H9 (cell line): ENCODE results near the gene VAMP3. TPM values are rescaled to one million over a fixed set of nuclear protein-coding genes. Genes with fewer than 3 reads are reported as not detected.

Experiments used
- DNase-seq: peaks from one replicate; pipeline ENCODE4 v3.0.0-alpha.2; 2017
- H2AFZ ChIP-seq: one replicate; pipeline ENCODE4 v1.6.1; 2013; ENCODE audit warnings: mild to moderate bottlenecking, low read length, control low read depth, moderate library complexity
- H2AK5ac ChIP-seq: 2 replicates; pipeline ENCODE4 v1.6.1; 2013; ENCODE audit warnings: low read length, control low read depth, mixed read lengths; ENCODE audit not compliant: insufficient read length
- H2BK120ac ChIP-seq: one replicate; pipeline ENCODE4 v1.6.1; 2013; ENCODE audit warnings: low read depth, mild to moderate bottlenecking, low read length, control low read depth, inconsistent platforms; ENCODE audit not compliant: poor library complexity, severe bottlenecking
- H2BK12ac ChIP-seq: 2 replicates; pipeline ENCODE4 v1.6.1; 2013; ENCODE audit warnings: low read length, control low read depth, mixed read lengths, low read depth; ENCODE audit not compliant: insufficient read length
- H2BK15ac ChIP-seq: 2 replicates; pipeline ENCODE4 v1.6.1; 2013; ENCODE audit warnings: low read depth, low read length, control low read depth
- H2BK20ac ChIP-seq: one replicate; pipeline ENCODE4 v1.6.1; 2013; ENCODE audit warnings: low read depth, mild to moderate bottlenecking, low read length, control low read depth, inconsistent platforms; ENCODE audit not compliant: poor library complexity, severe bottlenecking
- H2BK5ac ChIP-seq: 2 replicates; pipeline ENCODE4 v1.6.1; 2013; ENCODE audit warnings: low read length, control low read depth, mixed read lengths; ENCODE audit not compliant: insufficient read length
- H3K14ac ChIP-seq: 2 replicates; pipeline ENCODE4 v1.6.1; 2013; ENCODE audit warnings: low read length, control low read depth; ENCODE audit not compliant: insufficient read depth
- H3K18ac ChIP-seq: 2 replicates; pipeline ENCODE4 v1.6.1; 2013; ENCODE audit warnings: low read depth, mild to moderate bottlenecking, mixed read lengths, low read length, control low read depth; ENCODE audit not compliant: insufficient read length
- H3K23ac ChIP-seq: 2 replicates; pipeline ENCODE4 v1.6.1; 2013; ENCODE audit warnings: low read length, control low read depth, mixed read lengths, low read depth; ENCODE audit not compliant: insufficient read length
- H3K23me2 ChIP-seq: 2 replicates; pipeline ENCODE4 v1.6.1; 2013; ENCODE audit warnings: low read depth, mild to moderate bottlenecking, mixed read lengths, low read length, control low read depth; ENCODE audit not compliant: insufficient read length, poor library complexity, severe bottlenecking
- H3K27ac ChIP-seq: 2 replicates; pipeline ENCODE4 v1.5.1; 2013; ENCODE audit warnings: low read length, control low read depth, mixed read lengths, low read depth; ENCODE audit not compliant: insufficient read length
- H3K27me3 ChIP-seq: 2 replicates; pipeline ENCODE4 v1.6.1; 2013; ENCODE audit warnings: low read length, control low read depth, inconsistent platforms; ENCODE audit not compliant: insufficient read depth
- H3K4ac ChIP-seq: 2 replicates; pipeline ENCODE4 v1.6.1; 2013; ENCODE audit warnings: low read depth, mild to moderate bottlenecking, control low read depth, inconsistent platforms, low read length, moderate library complexity
- H3K4me1 ChIP-seq: 2 replicates; pipeline ENCODE4 v1.6.1; 2013; ENCODE audit warnings: low read length, control low read depth, inconsistent platforms; ENCODE audit not compliant: insufficient read depth
- H3K4me2 ChIP-seq: 2 replicates; pipeline ENCODE4 v1.6.1; 2013; ENCODE audit warnings: low read length, control low read depth, mixed read lengths; ENCODE audit not compliant: insufficient read length, insufficient read depth
- H3K56ac ChIP-seq: 2 replicates; pipeline ENCODE4 v1.6.1; 2013; ENCODE audit warnings: low read depth, mild to moderate bottlenecking, mixed read lengths, low read length, control low read depth; ENCODE audit not compliant: insufficient read length
- H3K79me1 ChIP-seq: 2 replicates; pipeline ENCODE4 v1.6.1; 2013; ENCODE audit warnings: low read depth, mild to moderate bottlenecking, moderate library complexity, low read length, control low read depth, inconsistent platforms; ENCODE audit not compliant: insufficient read depth, poor library complexity, severe bottlenecking
- H3K79me2 ChIP-seq: 2 replicates; pipeline ENCODE4 v1.6.1; 2013; ENCODE audit warnings: low read length, control low read depth, inconsistent platforms; ENCODE audit not compliant: insufficient read depth
- H3K9ac ChIP-seq: 2 replicates; pipeline ENCODE4 v1.6.1; 2013; ENCODE audit warnings: low read length, control low read depth, mixed read lengths; ENCODE audit not compliant: insufficient read length; ENCODE audit errors: extremely low read depth
- H3K9me3 ChIP-seq: one replicate; pipeline ENCODE4 v1.6.1; 2013; ENCODE audit warnings: low read depth, low read length, inconsistent platforms; ENCODE audit not compliant: control insufficient read depth
- H3T11ph ChIP-seq: one replicate; pipeline ENCODE4 v1.6.1; 2013; ENCODE audit warnings: mild to moderate bottlenecking, low read length, control low read depth, inconsistent platforms
- H4K20me1 ChIP-seq: one replicate; pipeline ENCODE4 v1.6.1; 2013; ENCODE audit not compliant: control insufficient read depth, insufficient read length, insufficient read depth
- H4K5ac ChIP-seq: 2 replicates; pipeline ENCODE4 v1.6.1; 2013; ENCODE audit warnings: low read depth, mild to moderate bottlenecking, mixed read lengths, low read length, control low read depth; ENCODE audit not compliant: insufficient read length
- H4K8ac ChIP-seq: replicated peaks from 2 replicates; pipeline ENCODE4 v1.6.1; 2013; ENCODE audit warnings: low read length, control low read depth, mixed read lengths, low read depth; ENCODE audit not compliant: insufficient read length
- H4K91ac ChIP-seq: 2 replicates; pipeline ENCODE4 v1.6.1; 2013; ENCODE audit warnings: low read depth, mild to moderate bottlenecking, moderate library complexity, mixed read lengths, low read length, control low read depth; ENCODE audit not compliant: insufficient read length
- H3K27ac Mint-ChIP-seq, 3 experiments: 2 replicates in 2 of 3; 3 replicates in 1 of 3; pipeline ENCODE4 v1.8.0; 2020 to 2021; ENCODE audit warnings: mixed read lengths in 3 of 3, mild to moderate bottlenecking in 1 of 3, moderate library complexity in 1 of 3
- H3K27me3 Mint-ChIP-seq: 2 replicates; pipeline ENCODE4 v1.8.0; 2021; ENCODE audit warnings: low read depth, mild to moderate bottlenecking, moderate library complexity, mixed read lengths
- H3K36me3 Mint-ChIP-seq, 3 experiments: 2 replicates in 2 of 3; 3 replicates in 1 of 3; pipeline ENCODE4 v1.8.0; 2020 to 2021; ENCODE audit warnings: low read depth in 3 of 3, mixed read lengths in 3 of 3; ENCODE audit not compliant: insufficient read depth in 1 of 3
- H3K4me1 Mint-ChIP-seq, 2 experiments: 2 replicates each; pipeline ENCODE4 v1.8.0; 2020; ENCODE audit warnings: mixed read lengths in 2 of 2
- H3K4me3 Mint-ChIP-seq, 2 experiments: 2 replicates in 1 of 2; 3 replicates in 1 of 2; pipeline ENCODE4 v1.8.0; 2020 to 2021; ENCODE audit warnings: mild to moderate bottlenecking in 2 of 2, mixed read lengths in 2 of 2, moderate library complexity in 1 of 2
- H3K9me3 Mint-ChIP-seq, 2 experiments: 2 replicates in 1 of 2; 3 replicates in 1 of 2; pipeline ENCODE4 v1.8.0; 2020; ENCODE audit warnings: mild to moderate bottlenecking in 2 of 2, mixed read lengths in 2 of 2, moderate library complexity in 1 of 2
- CTCF ChIP-seq: fragments of 200-600 bp; sonication (generic); conservative IDR thresholded peaks from 3 replicates; pipeline ENCODE4 v1.8.0; 2021; ENCODE audit warnings: antibody characterized with exemption, mild to moderate bottlenecking
- WGBS: extraction: QIAGEN DNeasy Blood & Tissue Kit; methylation state at CpG from one replicate; pipeline ENCODE4 v1.1.7; 2013; ENCODE audit warnings: missing lambda C conversion rate, low lambda C conversion rate, mixed read lengths; ENCODE audit not compliant: insufficient read length; ENCODE audit errors: extremely low coverage; 5-methylcytosine and 5-hydroxymethylcytosine counted together
- total RNA-seq: library from RNA; stranded (reverse); gene quantifications from 2 replicates; pipeline ENCODE4 v1.2.1, GENCODE V29; 2021

Gene VAMP3
- total RNA-seq, 1 experiment from 2014 or later: 42.9 TPM

DNA sequence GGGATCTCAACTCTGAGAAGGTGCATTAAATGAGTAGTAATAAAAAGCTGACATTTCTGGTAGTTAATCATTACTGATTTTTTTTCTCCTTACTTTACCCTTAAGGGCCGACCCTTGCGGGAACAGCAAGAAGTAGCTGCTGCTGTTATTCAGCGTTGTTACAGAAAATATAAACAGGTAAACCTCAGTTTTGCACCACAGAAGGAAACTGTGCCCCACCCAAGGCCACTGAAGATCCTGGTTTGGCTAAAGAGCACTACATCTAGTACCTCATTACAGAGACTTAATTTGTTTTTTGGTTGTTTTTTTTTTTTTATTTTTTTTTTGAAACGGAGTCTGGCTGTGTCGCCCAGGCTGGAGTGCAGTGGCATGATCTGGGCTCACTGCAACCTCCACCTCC, 23.5 kb upstream of the VAMP3 start:
- H2BK5ac ChIP-seq: no peak overlapping the region
- Mint-ChIP-seq H3K4me3 (no peak overlapping the region), H3K27ac (no peak overlapping the region), H3K36me3 (peaks cover 0 to 8% (median 8%) of the 10 kb centered on the region in 3 experiments; a peak in 3 of 7 replicates), H3K9me3 (no peaks in the 10 kb centered on the region; a peak in 1 of 5 replicates), H3K4me1 (peaks cover 10 to 14% of the 10 kb centered on the region in 2 experiments), H3K27me3 (no peaks in the 10 kb centered on the region)
- H4K91ac ChIP-seq: no peak overlapping the region
- DNase-seq: no peak
- WGBS: no CpG with 5 or more reads among the region's 5 CpGs
- no peak for TF ChIP-seq CTCF
- no peaks in the 10 kb centered on the region for H3K23me2 ChIP-seq
- H3K79me2 ChIP-seq: no peaks in the 10 kb centered on the region
- H3K18ac ChIP-seq: no peak overlapping the region
- H2BK20ac ChIP-seq: no peak overlapping the region
- no peaks in the 10 kb centered on the region for H3K79me1 ChIP-seq
- no peak overlapping the region for H2BK120ac ChIP-seq
- H4K5ac ChIP-seq: no peak overlapping the region
- H2BK12ac ChIP-seq: no peak overlapping the region
- H3K56ac ChIP-seq: no peak overlapping the region
- no peak overlapping the region for H3K27ac ChIP-seq
- no peak overlapping the region for H2AK5ac ChIP-seq
- no peak overlapping the region for H3K14ac ChIP-seq
- no peak overlapping the region for H3K9ac ChIP-seq
- H3K4me2 ChIP-seq: no peak overlapping the region
- no peak overlapping the region for H3T11ph ChIP-seq
- no peak overlapping the region for H4K8ac ChIP-seq
- H3K27me3 ChIP-seq: no peaks in the 10 kb centered on the region
- H4K20me1 ChIP-seq: no peaks in the 10 kb centered on the region
- H3K4me1 ChIP-seq: peaks cover 5% of the 10 kb centered on the region; the same call in 1 of the 2 replicates
- H2AFZ ChIP-seq: no peak overlapping the region
- no peak overlapping the region for H3K23ac ChIP-seq
- H2BK15ac ChIP-seq: no peak overlapping the region
- no peaks in the 10 kb centered on the region for H3K9me3 ChIP-seq
- H3K4ac ChIP-seq: no peak overlapping the region
